ENCODE measurements around the gene NINJ1.

The NINJ1 gene

DNA sequence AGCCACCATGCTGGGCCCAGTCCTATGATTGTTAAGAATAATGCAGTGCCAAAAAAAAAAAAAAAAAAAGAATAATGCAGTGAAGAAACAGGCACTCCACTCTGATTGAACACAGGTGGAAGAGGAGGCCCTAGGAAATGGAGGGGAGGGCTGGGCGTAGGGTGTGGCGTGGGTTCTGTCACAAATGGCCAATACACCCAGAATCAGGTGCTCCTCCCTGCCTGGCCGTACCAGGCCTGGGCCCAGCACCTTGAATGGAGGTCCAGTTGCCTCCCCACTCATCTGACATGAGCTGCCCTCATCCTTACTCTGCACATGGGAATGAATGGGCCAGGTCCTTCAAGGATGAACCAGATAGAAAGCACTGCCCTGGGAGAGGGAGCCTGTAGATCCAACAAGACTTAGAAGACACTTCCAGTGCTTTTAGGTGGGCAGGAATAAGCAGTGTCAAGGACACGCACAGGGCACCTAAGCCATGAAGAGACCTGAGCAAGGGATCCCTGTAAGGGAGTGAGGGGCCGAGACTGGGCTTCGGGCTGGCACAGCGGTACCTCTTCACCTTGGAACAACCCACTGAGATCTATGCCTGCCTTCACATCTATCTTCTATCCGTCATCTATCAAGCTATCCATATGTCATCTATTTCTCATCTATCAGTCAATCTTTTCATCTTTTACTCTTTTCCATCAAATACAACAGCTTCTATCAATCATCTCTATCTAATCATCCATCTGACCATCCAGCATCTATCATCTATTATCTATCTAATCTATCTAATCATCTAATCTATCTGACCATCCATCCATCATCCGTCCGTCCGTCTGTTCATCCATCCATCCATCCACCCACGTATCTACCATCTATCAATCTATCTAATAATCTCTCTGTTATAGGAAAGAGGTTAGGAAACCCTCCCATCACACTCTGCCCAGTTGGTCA lies 15.9 kb downstream of the NINJ1 start:
- TF ChIP-seq SIN3A (IDR thresholded peaks at IDR 0.05; ENCODE audit: borderline replicate concordance, insufficient read depth, low read length) (no peak), POLR2AphosphoS5 (IDR thresholded peaks at IDR 0.05; ENCODE audit: low read depth, low read length) (no peak), TAF1 (IDR thresholded peaks at IDR 0.05; ENCODE audit: borderline replicate concordance, insufficient read depth, low read length) (no peak), FOXP2 (optimal IDR thresholded peaks at IDR 0.05; ENCODE audit: borderline replicate concordance, extremely low read depth, extremely low read length, insufficient read depth) (no peak)
- TF ChIP-seq, protein P1, sequence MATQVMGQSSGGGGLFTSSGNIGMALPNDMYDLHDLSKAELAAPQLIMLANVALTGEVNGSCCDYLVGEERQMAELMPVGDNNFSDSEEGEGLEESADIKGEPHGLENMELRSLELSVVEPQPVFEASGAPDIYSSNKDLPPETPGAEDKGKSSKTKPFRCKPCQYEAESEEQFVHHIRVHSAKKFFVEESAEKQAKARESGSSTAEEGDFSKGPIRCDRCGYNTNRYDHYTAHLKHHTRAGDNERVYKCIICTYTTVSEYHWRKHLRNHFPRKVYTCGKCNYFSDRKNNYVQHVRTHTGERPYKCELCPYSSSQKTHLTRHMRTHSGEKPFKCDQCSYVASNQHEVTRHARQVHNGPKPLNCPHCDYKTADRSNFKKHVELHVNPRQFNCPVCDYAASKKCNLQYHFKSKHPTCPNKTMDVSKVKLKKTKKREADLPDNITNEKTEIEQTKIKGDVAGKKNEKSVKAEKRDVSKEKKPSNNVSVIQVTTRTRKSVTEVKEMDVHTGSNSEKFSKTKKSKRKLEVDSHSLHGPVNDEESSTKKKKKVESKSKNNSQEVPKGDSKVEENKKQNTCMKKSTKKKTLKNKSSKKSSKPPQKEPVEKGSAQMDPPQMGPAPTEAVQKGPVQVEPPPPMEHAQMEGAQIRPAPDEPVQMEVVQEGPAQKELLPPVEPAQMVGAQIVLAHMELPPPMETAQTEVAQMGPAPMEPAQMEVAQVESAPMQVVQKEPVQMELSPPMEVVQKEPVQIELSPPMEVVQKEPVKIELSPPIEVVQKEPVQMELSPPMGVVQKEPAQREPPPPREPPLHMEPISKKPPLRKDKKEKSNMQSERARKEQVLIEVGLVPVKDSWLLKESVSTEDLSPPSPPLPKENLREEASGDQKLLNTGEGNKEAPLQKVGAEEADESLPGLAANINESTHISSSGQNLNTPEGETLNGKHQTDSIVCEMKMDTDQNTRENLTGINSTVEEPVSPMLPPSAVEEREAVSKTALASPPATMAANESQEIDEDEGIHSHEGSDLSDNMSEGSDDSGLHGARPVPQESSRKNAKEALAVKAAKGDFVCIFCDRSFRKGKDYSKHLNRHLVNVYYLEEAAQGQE (IDR thresholded peaks at IDR 0.05; ENCODE audit: insufficient read depth in 1 of 2, low read depth in 2 of 2, low read length in 2 of 2): no peak

DNA sequence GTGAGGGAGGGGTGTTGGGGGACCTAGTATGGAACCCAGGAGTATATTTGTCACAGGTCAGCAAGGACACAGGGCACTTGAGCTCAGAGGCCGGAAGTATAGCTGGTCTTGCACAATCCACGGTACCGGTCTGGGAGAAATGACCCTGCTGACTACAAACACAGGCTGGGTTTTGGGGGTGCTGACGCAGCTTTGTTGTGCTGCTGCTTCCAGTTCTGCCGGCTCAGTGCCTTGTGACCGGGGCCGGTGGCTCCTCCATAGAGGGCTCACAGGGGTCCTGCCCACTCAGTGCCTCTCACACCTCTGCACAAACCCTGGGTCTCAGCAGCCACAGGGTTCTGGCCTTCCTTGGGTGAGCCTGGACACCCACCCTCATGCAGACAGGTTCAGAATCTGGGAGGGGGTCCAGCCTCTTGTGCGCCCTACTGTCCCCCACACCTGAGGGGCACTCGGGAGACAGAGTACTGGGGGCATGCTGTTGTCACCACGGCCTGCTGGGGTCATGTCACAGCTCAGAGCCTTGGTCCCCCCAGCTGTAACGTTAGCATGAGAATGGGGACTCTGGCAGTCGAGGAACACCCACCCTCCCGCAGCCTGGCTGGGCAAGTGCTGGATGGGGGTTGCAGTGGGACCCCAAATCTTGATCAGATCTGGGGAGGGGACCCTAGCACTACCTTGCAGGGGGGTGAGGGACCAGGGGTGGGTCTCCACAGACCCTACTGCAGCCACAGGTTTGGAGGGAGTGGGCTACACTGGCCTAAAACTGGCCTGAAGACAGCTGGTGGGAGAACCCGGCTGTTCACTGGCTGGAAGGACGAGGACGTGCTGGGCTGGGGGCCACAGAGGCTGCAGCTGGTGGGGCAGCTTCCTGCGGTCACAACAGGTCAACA lies 17.7 kb downstream of the NINJ1 start:
- TF ChIP-seq, protein P1 (IDR thresholded peaks at IDR 0.05; ENCODE audit: insufficient read depth in 1 of 2, low read depth in 2 of 2, low read length in 2 of 2): no peak
- TF ChIP-seq SIN3A (IDR thresholded peaks at IDR 0.05; ENCODE audit: borderline replicate concordance, insufficient read depth, low read length) (no peak), TAF1 (IDR thresholded peaks at IDR 0.05; ENCODE audit: borderline replicate concordance, insufficient read depth, low read length) (no peak), POLR2AphosphoS5 (IDR thresholded peaks at IDR 0.05; ENCODE audit: low read depth, low read length) (no peak), FOXP2 (optimal IDR thresholded peaks at IDR 0.05; ENCODE audit: borderline replicate concordance, extremely low read depth, extremely low read length, insufficient read depth) (no peak)

DNA sequence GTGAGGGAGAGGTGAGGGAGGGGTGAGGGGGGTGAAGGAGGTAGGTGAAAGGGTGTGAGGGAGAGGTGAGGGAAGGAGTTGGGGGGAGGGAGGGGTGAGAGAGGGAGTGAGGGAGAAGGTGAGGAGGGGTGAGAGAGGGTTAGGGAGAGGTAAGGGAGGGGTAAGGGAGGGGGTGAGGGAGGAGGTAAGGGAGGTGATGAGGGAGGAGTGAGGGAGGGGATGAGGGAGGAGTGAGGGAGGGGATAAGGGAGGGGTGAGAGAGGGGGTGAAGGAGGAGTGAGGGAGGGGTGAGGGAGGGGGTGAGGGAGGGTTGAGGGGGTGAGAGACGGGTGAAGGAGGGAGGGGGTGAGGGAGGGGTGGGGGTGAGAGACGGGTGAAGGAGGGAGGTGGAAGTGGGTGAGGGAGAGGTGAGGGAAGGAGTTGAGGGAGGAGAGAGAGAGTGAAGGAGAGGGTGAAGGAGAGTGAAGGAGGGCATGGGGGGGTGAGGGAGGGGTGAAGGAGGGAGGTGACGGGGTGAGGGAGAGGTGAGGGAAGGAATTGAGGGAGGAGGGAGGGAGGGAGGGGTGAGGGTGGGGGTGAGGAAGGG lies 18.5 kb downstream of the NINJ1 start:
- TF ChIP-seq POLR2AphosphoS5 (IDR thresholded peaks at IDR 0.05; ENCODE audit: low read depth, low read length) (no peak), TAF1 (IDR thresholded peaks at IDR 0.05; ENCODE audit: borderline replicate concordance, insufficient read depth, low read length) (no peak), SIN3A (IDR thresholded peaks at IDR 0.05; ENCODE audit: borderline replicate concordance, insufficient read depth, low read length) (no peak), FOXP2 (optimal IDR thresholded peaks at IDR 0.05; ENCODE audit: borderline replicate concordance, extremely low read depth, extremely low read length, insufficient read depth) (no peak)
- TF ChIP-seq, protein P1 (IDR thresholded peaks at IDR 0.05; ENCODE audit: insufficient read depth in 1 of 2, low read depth in 2 of 2, low read length in 2 of 2): no peak

DNA sequence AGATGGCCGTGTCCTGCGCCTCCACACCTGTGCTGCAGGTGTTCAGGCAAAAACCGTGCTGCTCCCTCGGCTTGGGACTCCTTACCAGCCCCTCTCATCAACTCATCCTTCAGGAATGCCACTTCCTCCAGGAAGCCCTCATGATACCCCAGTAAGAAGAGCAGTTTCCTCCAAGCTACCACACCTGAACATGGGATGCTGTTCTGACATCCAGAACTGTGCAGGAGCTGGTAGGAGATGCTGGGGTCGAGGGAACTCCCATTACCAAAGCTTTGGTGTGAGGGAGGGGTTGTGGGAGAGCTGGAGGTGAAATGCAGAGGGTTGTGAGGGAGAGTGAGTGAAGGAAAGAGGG lies 19.1 kb downstream of the NINJ1 start:
- no peak for TF ChIP-seq SIN3A (IDR thresholded peaks at IDR 0.05; ENCODE audit: borderline replicate concordance, insufficient read depth, low read length)
- no peak for TF ChIP-seq FOXP2 (optimal IDR thresholded peaks at IDR 0.05; ENCODE audit: borderline replicate concordance, extremely low read depth, extremely low read length, insufficient read depth)
- TF ChIP-seq POLR2AphosphoS5 (IDR thresholded peaks at IDR 0.05; ENCODE audit: low read depth, low read length): no peak
- TF ChIP-seq, protein P1 (IDR thresholded peaks at IDR 0.05; ENCODE audit: insufficient read depth in 1 of 2, low read depth in 2 of 2, low read length in 2 of 2): no peak
- TF ChIP-seq TAF1 (IDR thresholded peaks at IDR 0.05; ENCODE audit: borderline replicate concordance, insufficient read depth, low read length): no peak
